GM20431 (cell line): ENCODE results near the gene DTWD2.
"Not testable (repeated sequence)": the region's sequence is repeated elsewhere in the genome, so short reads cannot be mapped to it uniquely, and the experiment has no call there.

Experiments
- in situ Hi-C: fragments of 300-500 bp; cut with MseI, MboI; formaldehyde crosslinking; loops from one replicate; pipeline ENCODE4 v1.15.0; 2020; ENCODE audit warnings: low sequenced_read_pairs; ENCODE audit not compliant: unreplicated experiment

The DTWD2 gene

DNA sequence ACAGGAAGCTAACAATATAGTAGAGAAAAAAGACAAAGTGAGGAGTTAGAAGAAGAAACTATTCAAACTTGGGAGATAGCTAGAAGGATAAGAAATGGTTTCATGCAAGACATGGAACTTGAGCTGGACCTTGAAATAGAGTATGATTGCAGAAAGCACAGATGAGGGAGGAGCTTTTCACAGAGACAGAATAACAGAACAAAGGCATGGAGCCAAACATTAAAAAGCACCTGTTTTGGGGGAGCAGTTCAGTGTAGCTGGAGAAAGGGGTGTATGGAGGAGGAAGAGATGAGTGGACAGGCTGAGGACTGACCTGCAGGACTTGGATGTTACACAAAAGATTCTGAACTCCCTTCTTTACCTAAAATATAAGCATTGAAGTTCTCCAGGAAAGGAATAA lies 25.2 kb downstream of the DTWD2 start:
- in situ Hi-C loops = loop anchor here (25.0 kb wide), 1 partner anchor 774 kb away; no protein-coding TSS in a partner anchor

DNA sequence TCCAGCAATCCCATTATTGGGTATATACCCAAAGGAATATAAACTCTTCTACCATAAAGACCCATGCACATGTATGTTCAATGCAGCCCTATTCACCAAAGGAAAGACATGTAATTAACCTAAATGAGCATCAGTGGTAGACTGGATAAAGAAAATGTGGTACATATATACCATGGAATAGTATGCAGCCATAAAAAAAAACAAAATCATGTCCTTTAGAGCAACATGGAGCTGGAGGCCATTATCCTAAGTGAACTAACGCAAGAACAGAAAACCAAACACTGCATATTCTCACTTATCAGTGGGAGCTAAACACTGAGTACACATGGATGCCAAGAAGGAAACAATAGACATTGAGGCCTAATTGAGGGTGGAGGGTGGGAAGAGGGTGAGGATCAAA lies 27.8 kb downstream of the DTWD2 start:
- in situ Hi-C loops = loop anchor here (25.0 kb wide), 1 partner anchor 777 kb away; no protein-coding TSS in a partner anchor

DNA sequence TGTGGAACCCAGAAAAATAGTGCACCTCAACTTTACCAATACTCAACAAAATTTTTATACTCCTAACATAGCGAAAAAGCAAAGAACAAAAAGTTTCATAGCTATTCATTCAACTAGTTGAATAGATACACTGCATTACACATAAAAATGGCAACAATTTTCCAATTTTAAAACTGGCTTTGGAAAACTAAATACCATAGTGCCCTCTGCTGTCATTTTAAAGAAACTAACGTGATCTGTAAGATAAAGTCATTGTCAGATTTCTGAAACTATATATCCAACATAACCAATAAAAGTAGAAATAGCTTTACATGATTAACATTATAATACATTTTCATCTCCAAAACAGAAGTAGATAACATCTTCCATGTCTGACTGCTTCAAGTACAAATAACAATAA lies 31.6 kb downstream of the DTWD2 start:
- in situ Hi-C loops = loop anchor here (25.0 kb wide), 1 partner anchor 781 kb away; no protein-coding TSS in a partner anchor

- in situ Hi-C loops = loop anchor here (25.0 kb wide), 1 partner anchor 784 kb away; no protein-coding TSS in a partner anchor
Observed at GRCh38 chr5:118953652-118954005, 34.7 kb downstream of the DTWD2 start.

- in situ Hi-C loops = loop anchor here (25.0 kb wide), 1 partner anchor 784 kb away; no protein-coding TSS in a partner anchor
Observed at GRCh38 chr5:118952992-118953651, 35.2 kb downstream of the DTWD2 start.

GRCh38 chr5:118952306-118952705 lies 36.0 kb downstream of the DTWD2 start:
- in situ Hi-C loops = loop anchor here (25.0 kb wide), 1 partner anchor 785 kb away; no protein-coding TSS in a partner anchor

- in situ Hi-C loops = loop anchor here (25.0 kb wide), 1 partner anchor 787 kb away; no protein-coding TSS in a partner anchor
Observed at GRCh38 chr5:118950354-118950753, 38.0 kb downstream of the DTWD2 start.

DNA sequence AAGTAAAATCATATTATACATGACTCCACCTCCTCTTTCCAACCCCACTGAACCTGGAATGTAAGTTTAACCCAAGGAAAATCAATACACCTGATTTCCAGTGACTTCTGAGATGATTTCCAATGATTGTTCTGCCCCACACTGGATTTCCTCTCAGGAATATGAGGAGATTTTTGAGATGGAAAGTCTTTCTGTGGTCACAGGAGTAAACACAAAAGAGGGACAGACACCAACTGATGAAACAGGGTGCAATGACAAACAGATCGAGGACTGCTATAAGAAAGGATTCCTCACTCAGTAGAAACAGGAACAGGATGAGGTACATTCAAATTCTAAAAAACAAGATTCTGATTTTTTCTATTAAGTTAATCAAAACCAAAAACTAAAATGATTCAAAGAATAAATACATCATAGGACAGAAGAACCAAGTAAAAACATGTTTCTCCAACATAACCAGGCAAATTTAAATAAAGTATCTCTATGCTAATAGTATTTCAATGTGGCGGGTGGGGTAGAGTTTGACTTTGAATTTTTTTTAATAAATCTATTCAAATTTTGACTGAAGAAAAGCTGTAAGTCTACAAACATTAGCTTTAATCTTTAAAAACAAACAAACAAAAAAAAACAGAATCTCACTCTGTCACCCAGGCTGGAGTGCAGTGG lies 42.1 kb downstream of the DTWD2 start:
- in situ Hi-C loops = no loop called here

- in situ Hi-C loops = no loop called here
Observed at GRCh38 chr5:118937393-118938061, 50.8 kb downstream of the DTWD2 start.

- in situ Hi-C loops = no loop called here
Observed at GRCh38 chr5:118933703-118934102, 54.6 kb downstream of the DTWD2 start.

DNA sequence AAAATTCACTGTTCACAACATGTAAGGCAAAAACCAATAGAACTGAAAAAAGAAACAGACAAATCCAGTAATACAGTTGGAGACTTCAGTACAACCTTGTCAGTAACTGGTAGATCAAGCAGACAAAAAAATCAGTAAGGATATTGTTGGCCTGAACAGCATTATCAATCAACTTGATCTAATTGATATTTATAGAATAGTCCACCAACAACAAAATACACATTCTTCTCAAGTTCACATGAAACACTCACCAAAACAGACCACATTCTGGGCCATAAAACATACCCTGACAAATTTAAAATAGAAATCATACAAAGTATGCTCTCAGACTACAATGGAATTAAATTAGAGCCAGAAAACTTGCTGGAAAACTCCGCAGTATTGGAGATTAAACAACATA lies 56.8 kb downstream of the DTWD2 start:
- in situ Hi-C loops = no loop called here

- in situ Hi-C loops = no loop called here
Observed at GRCh38 chr5:118924006-118924389, 64.3 kb downstream of the DTWD2 start.

GRCh38 chr5:118923295-118924005 lies 64.9 kb downstream of the DTWD2 start:
- in situ Hi-C loops = no loop called here

DNA sequence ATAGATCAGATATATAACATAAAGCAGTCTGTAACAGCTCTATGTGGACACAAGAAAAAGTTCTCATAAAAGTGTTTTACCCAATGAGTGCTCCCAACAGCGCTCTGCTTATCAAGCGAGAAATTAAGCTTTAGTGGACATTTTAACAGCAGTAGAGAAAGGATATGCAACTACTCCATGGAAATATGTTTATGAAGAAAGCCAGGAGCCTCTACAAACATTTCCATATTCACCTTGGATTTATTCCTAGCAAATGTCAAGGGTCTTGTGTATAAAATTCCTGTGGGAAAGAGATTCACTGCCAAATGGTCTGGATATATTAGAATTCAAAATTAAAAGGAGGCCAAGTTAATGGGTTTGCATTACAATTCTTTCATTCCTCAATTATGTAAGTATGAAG lies 66.5 kb downstream of the DTWD2 start:
- in situ Hi-C loops = no loop called here

DNA sequence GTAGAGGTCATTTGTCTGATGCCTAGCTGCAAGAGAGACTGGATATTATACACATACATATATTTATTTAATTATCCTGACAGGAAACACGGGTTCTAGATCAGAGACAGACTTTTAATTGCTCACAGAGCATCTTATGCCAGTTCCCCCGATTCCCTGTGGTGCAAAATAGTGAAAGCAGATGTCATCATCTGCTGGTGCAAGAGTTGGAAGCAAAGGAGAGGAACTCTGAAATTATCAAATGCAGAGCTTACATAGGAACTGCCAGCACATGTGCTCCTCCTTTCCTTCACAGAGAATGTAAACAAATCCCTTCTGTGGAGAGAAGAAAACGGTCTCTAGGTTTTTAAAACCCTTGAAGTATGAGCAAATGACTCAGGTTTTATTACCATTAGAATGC lies 69.3 kb downstream of the DTWD2 start:
- in situ Hi-C loops = no loop called here

DNA sequence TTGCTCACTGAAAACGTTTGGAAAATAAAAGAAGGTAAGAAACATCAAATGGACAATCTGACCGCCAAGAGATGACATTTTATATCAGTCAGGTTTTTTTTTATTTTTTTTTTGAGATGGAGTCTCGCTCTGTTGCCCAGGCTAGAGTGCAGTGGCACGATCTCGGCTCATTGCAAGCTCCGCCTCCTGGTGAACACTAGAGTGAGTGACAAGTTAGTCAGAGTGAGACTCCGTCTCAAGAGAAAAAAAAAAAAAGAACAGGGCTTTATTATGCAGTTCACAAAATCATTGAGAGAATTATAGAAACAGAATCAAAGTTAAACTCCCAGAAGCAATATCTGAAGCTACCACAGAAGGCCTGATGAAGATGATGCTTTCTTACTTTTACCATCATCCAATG lies 70.1 kb downstream of the DTWD2 start:
- in situ Hi-C loops = no loop called here

GRCh38 chr5:118907536-118907935 lies 80.8 kb downstream of the DTWD2 start:
- in situ Hi-C loops = not testable (repeated sequence)

DNA sequence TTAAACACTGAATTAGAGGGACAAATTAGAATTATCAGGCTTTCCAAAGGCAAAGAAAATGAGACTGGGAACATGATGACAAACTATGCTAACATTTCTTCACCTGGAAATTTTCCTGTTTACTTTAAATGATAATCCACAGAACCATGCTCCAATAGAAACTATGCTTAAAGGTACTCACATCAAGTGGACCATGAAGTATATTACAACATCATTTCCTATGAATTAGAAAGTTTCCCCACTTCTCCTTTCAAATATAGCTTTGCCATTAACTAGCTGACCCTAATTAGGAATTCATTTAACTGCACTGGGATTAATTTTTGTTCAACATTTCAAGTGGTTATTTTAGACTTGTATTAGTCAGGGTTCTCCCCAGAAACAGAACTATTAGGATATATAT lies 81.4 kb downstream of the DTWD2 start:
- in situ Hi-C loops = no loop called here

DNA sequence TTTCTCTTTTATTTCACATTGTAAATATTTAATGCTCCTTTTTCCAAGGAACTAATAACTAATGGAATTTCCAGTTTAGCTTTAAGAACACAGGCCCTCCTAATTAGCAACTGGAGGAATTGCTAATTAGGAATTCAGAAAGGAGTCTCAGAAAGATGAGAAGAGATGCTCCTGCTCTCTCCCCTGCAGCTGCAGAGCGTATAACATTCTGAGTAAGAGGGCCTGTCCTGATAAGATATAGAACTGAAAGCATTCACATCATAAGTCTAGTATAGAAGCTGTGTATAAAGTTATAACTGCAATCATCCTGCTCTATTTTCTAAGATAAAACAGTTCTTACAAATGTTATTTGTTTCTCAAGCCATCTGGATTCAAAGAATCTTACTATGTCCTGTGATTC lies 83.2 kb downstream of the DTWD2 start:
- in situ Hi-C loops = no loop called here

- in situ Hi-C loops = no loop called here
Observed at GRCh38 chr5:118902656-118903438, 85.5 kb downstream of the DTWD2 start.
